Psoas muscle (tissue), 8 donors: ENCODE measurements around the gene HSP90AA1. TPM values are rescaled to one million over a fixed set of nuclear protein-coding genes. Genes with fewer than 3 reads are reported as not detected.

Experiments used
- ATAC-seq, 4 donors: fragments of 200-7000 bp; cut with Tn5 transposase; one replicate each; pipeline ENCODE4 v1.9.1; 2020; ENCODE audit warnings: moderate library complexity in 3 of 4, mild to moderate bottlenecking in 2 of 4
- DNase-seq, 2 donors: peaks; one replicate each; pipeline ENCODE4 v3.0.0-alpha.2; 2020
- H3K27ac ChIP-seq: fragments of 200-600 bp; one replicate; pipeline ENCODE4 v1.8.0; 2022
- H3K27me3 ChIP-seq, 3 donors: fragments of 200-600 bp in 1 of 3; one replicate each; pipeline versions ENCODE4 v1.6.1 to v1.8.0; 2013 to 2022; ENCODE audit warnings: low read length in 2 of 3, mild to moderate bottlenecking in 2 of 3, moderate library complexity in 1 of 3; ENCODE audit not compliant: insufficient read depth in 3 of 3
- H3K36me3 ChIP-seq, 2 donors: fragments of 200-600 bp in 1 of 2; one replicate each; pipeline versions ENCODE4 v1.6.1 to v1.8.0; 2013 to 2022; ENCODE audit warnings: low read depth in 1 of 2, mild to moderate bottlenecking in 1 of 2, moderate library complexity in 1 of 2; ENCODE audit not compliant: insufficient read depth in 1 of 2
- H3K4me1 ChIP-seq: fragments of 200-600 bp; one replicate; pipeline ENCODE4 v1.8.0; 2022
- H3K4me3 ChIP-seq: fragments of 200-600 bp; one replicate; pipeline ENCODE4 v1.8.0; 2022; ENCODE audit warnings: mild to moderate bottlenecking
- H3K9me3 ChIP-seq: fragments of 200-600 bp; one replicate; pipeline ENCODE4 v1.8.0; 2022
- CTCF ChIP-seq: fragments of 200-600 bp; IDR thresholded peaks from one replicate; pipeline ENCODE4 v1.8.0; 2022; ENCODE audit warnings: antibody characterized with exemption
- WGBS, 3 donors: extraction: QIAGEN DNeasy Blood & Tissue Kit; methylation state at CpG; one replicate each; pipeline versions ENCODE4 v1.1.6 to v1.1.7; 2013; 5-methylcytosine and 5-hydroxymethylcytosine counted together
- intact Hi-C, 2 donors: fragments of 100-400 bp; cut with DNase I; formaldehyde crosslinking; loops; one replicate each; pipeline versions ENCODE4 v1.11.0 to v1.14.2; 2022
- polyA plus RNA-seq, 3 donors: library from polyadenylated mRNA; stranded (reverse); fragments of 200-250 nt; gene quantifications; one replicate each; pipeline ENCODE4 v1.2.3, GENCODE V29; 2013
- total RNA-seq, 4 donors: library from RNA; stranded (reverse); fragmentation: NEBNext Ultra II Directional in 2 of 4; extraction: Animal tissue kit (Norgen Biotek cat#: 25700) in 2 of 4; gene quantifications; one replicate each; pipeline versions ENCODE4 v1.2.1 to v1.2.4, GENCODE V29; 2021 to 2023
- donor health status: healthy with polysubstance abuse.
- donor health status: DM: no; HTN: no; CAD: no; lungs with moderate emphysema.
- donor health status: Bipolar disorder and iron deficiency.
- donor health status: healthy.
- donor health status: DM: yes; HTN: yes; CAD: no.
- donor health status: DM: no; HTN: no; CAD: no.
- donor health status: DM: no; HTN: no; CAD: no.
- donor health status: DM: yes; HTN: yes; CAD: no.

Gene HSP90AA1
- total and polyA plus RNA-seq, 7 donors = 398 to 1,480 (median 549) TPM

- no peak overlapping the region for H3K27ac ChIP-seq
- no peak for TF ChIP-seq CTCF
- H3K36me3 ChIP-seq = peaks cover 30 to 100% of the 10 kb centered on the region in 2 donors
- H3K27me3 ChIP-seq = no peaks in the 10 kb centered on the region
- 89 to 93% (median 92%) methylated on average over 11 of the region's 11 CpGs for WGBS, 3 donors
- intact Hi-C loops = loop anchor here in 1 of 2 donors (5.0 kb wide), 1 partner anchor 42 kb away; no protein-coding TSS in a partner anchor
- H3K9me3 ChIP-seq = no peaks in the 10 kb centered on the region
- H3K4me3 ChIP-seq = no peak overlapping the region
- ATAC-seq (no peak), DNase-seq (no peak)
- H3K4me1 ChIP-seq = no peaks in the 10 kb centered on the region
These were observed 52.5 kb downstream of the HSP90AA1 start for GRCh38 chr14:102034301-102034700.

- Histone ChIP-seq H3K9me3 (no peaks in the 10 kb centered on the region), H3K4me1 (no peaks in the 10 kb centered on the region), H3K27me3 (no peaks in the 10 kb centered on the region), H3K27ac (no peak overlapping the region), H3K4me3 (no peak overlapping the region), H3K36me3 (peaks cover 31 to 100% of the 10 kb centered on the region in 2 donors)
- intact Hi-C loops = loop anchor here in 1 of 2 donors (5.0 kb wide), 1 partner anchor 41 kb away; no protein-coding TSS in a partner anchor
- ATAC-seq = no peak
- WGBS, 3 donors = 91 to 92% (median 92%) methylated on average over 13 of the region's 13 CpGs
- TF ChIP-seq CTCF = no peak
- no peak for DNase-seq
These were observed 53.6 kb downstream of the HSP90AA1 start for GRCh38 chr14:102033241-102033640.

Other genes with a start within 250 kb of the HSP90AA1 start
- 100 to 1,000 TPM; 332 to 634 (median 549) TPM for gene DYNC1H1, start 122.5 kb downstream of the HSP90AA1 start, total RNA-seq
- gene DYNC1H1, start 122.5 kb downstream of the HSP90AA1 start, polyA plus RNA-seq = 100 to 1,000 TPM; 117 to 306 (median 228) TPM
- gene WDR20, start 52.9 kb upstream of the HSP90AA1 start, total RNA-seq = 10 to 100 TPM; 18.3 to 26.8 (median 22.3) TPM
- 10 to 100 TPM; 11.4 to 20.6 (median 11.9) TPM for gene WDR20, start 52.9 kb upstream of the HSP90AA1 start, polyA plus RNA-seq
- 1 to 10 TPM; 1.8 to 3.4 (median 2.1) TPM for gene MOK, start 218.1 kb upstream of the HSP90AA1 start, total RNA-seq
- gene MOK, start 218.1 kb upstream of the HSP90AA1 start, polyA plus RNA-seq = 10 to 100 TPM in 1 of 3 donors, 1 to 10 TPM in 2; 3.4 to 11.1 (median 4.5) TPM
- gene ZNF839, start 232.7 kb upstream of the HSP90AA1 start, total RNA-seq = 10 to 100 TPM in 3 of 4 donors, 1 to 10 TPM in 1; 8.5 to 18.2 (median 12.3) TPM
- gene ZNF839, start 232.7 kb upstream of the HSP90AA1 start, polyA plus RNA-seq = 1 to 10 TPM; 4.6 to 10.0 (median 7.2) TPM